HG03159 (cell line): ENCODE data around the gene ZNF260.
"Not testable (repeated sequence)": the region's sequence is repeated elsewhere in the genome, so short reads cannot be mapped to it uniquely, and the experiment has no call there.

Experiments used
- ATAC-seq: cut with Tn5 transposase; IDR thresholded peaks from one replicate; pipeline ENCODE4 v1.9.1; 2021; ENCODE audit warnings: mild to moderate bottlenecking, moderate library complexity; ENCODE audit not compliant: unreplicated experiment

The ZNF260 gene

DNA sequence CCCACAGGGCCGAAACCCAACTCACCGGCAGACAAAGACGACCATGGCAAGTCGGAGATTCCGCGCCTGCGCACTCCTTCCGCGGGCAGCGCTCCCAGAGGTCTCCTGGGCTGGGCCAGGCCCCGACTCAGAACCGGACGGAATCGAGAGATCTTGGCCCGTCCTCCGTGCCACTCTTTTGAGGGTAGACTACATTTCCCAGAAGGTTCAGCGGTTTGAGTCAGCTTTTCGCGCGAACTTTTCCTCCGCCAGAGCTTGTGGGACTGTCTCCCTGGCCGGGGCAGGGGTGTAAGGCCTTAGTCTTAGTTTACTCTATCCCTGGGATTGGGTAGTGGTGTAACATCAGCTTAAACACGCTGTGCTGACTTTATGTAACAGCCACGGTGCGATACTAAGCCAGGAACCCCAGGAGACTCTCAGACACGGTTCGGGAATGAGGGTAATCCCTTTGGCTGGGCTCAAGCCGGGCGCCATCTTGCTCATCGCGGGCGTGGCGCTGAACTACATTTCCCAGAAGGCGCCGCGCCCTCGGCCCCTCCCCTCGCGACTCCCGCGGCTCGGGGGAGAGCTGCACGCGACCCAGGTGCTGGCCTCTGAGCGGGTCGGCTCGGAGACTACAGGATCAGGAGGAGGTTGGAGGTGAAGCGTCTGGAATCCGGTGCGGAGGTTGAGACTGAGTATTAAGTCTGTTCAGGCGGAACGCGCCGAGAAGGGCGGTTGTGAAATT lies at the start of gene ZNF260:
Gene ZNF260 (minus strand): TSS at position 78 of the 727 bp plus-strand sequence. CDS start 13,033 bp downstream, outside the sequence.
- ATAC-seq = peak; percentile 82

DNA sequence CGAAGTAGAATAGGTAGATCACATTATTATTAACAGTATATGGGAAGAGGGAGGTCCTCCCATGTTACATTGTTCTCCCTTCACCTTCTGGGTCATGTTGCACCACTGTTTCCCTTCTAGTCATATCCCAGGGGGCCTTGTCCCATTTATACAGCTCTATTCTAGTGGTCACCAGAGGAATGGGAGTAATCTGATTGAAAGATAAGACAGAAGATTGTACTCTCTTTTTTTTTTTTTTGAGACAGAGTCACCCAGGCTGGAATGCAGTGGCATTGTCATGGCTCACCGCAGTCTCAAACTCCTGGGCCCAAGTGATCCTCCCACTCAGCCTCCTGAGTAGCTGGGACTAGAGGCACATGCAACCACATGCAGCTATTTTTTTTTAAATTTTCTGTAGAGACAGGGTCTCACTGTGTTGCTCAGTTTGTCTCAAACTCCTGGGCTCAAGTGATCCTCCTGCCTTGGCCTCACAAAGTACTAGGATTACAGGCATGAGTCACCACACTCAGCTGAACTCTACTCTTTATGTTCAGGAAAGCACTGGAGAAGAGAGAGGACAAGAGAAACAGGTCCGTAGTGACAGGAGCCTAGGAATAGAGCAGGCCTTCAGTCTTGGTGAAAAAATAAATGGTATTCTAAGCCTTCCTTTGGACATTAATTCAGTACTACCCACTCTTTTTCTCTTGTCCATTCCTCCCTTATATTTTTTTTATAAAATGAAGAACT lies 49.4 kb upstream of the ZNF260 start:
- no peak for ATAC-seq

DNA sequence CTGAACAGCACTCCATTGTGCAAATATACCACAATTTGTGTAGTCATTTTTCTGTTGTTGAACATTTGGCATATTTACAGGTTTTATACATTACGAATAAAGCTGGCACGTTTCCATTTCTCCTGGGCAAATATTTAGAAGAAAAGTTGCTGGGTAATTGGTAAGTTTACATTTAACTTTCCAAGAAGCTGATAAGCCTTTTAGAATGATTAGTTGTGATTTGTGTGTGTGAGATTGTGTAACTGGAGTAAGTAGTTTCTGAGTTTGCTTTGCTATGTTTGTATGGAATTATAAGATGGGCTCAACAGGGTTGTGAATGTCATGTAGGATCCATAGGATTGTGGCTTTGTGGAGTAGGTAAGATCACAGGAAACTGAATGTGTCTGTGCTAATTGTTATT lies 46.7 kb upstream of the ZNF260 start:
- no peak for ATAC-seq

DNA sequence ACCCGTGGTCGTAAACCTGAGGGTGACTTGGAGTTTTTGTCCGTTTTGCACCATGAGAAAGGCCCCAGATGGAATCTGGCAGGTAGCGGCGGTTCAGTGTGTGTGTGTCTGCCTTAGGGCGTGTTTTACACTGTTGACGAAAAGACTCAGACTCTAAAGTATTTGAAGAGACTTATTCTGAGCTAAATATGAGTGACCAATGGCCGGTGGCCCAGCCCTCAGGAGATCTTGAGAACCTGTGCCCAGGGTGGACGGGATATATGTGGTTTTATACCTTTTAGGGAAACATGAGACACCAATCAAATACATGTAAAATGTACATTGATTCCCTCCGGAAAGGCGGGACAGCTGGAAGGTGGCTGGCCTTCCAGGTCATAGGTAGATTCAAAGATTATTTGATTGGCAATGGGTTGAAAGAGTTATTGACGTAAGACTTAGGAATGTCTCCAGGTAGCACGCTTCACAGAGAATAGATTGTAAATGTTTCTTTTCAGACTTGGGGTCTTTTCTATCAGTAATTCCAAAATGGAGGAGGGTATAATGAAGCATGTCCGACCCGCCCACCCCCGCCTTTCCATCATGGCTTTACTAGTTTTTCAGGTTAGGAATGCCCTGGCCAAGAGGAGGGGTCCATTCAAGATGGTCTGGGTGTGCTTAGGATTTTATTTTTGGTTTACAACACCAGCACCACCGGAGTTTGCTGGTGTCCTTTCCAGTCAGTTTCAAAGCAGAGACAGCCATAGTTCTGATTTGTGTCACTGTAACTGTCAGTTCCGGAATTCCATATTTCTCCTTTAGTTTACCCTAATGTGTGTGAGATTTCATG lies 46.0 kb upstream of the ZNF260 start:
- no peak for ATAC-seq

DNA sequence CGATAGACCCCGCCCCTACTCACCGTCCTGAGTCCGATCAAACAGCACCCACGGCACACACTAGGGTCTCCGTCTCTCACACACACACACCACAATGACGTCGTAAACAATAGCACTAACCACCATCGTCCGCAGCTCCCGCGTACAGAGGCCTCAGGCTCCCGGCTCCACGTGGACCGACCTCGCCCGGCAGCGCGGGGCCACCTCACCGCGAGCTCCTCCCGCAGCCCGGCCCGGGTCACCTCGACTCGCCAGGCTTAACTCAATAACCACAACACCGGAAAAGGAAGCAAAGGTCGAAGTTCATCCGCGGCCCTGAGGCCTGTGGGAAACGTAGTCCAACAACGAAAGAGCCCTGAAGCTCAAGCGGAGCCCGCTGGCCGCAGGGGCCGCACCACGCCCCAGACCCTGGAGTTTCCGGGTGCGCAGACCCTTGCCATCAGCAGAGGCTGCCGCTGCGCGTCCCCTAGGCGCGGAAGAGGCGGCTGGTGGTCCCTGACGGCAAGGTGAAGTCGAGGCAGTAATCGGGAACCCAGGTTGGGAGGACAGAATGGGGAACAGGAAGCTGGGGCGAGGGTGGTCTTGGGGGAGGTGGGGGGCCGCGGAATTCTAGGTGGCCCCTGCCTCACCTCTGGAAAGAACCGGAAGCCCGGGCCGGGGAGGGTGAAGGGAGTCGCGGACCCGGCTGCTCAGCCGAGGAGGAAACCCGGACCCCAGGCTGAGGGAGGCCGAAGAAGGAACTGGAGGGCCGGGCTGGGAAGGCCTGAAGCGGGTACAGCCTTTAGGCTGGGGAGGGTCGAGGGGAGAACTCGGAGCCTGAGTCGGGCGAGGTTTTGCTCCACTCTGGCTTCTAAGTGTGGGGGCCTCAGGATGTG lies 45.2 kb upstream of the ZNF260 start, which contains the start of gene ZNF529:
Gene ZNF529 (minus strand): TSS at position 273 of the 875 bp plus-strand sequence. CDS start 946 bp downstream, outside the sequence.
- ATAC-seq = peak; percentile 91

DNA sequence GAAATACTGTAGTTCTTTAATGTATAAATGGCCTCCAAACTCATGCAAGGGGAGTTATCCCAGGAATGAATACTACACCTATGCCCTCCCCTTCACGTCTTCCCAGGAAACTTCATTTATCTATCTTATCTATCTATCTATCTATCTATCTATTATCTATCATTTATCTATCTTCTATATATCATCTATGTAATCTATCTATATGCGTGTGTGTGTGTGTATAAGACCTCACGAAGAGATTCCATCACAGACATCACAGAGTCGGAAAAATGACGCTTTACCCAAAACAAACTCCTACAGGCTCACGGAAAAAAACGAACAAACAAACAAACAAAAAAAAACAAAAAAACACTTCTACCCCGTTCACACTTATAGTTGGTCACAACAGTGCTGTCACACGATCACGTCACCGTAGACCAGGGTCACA lies 44.5 kb upstream of the ZNF260 start:
- ATAC-seq = no peak

DNA sequence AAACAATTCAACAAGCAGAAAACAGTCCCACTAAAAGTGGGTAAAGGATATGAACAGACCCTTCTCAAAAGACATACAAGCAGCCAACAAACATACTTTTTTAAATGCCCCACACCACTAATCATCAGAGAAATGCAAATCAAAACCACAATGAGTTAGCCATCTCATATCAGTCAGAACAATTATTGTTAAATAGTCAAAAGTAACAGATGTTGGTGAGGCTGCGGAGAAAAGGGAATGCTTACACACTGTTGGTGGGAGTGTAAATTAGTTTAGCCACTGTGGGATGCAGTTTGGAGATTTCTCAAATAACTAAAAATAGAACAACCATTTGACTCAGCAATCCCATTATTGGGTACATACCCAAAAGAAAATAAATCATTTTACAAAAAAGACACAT lies 36.3 kb upstream of the ZNF260 start:
- no peak for ATAC-seq

DNA sequence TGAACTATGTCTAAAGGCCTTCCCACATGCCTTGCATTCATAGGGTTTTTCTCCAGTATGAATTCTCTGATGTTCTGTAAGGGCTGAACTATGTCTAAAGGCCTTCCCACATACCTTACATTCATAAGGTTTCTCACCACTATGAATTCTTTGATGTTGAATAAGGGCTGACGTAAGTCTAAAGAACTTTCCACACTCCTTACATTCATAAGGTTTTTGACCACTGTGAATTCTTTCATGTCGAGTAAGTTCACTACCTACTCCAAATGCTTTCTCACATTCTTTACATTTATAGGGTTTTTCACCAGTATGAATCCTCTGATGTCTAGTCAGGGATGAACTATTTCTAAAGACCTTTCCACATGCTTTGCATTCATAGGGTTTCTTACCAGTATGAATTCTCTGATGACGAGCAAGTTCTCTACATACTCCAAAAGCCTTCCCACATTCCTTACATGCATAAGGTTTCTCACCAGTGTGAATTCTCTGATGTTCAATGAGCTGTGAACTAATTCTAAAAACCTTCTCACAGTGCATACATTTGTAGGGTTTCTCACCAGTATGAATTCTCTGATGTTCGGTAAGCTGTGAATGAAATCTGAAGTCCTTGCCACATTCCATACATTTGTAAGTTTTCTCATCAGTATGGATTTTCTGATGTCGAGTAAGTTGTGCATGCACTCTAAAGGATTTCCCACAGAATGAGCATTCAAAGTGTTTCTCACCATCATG lies 19.1 kb upstream of the ZNF260 start:
- ATAC-seq = no peak

DNA sequence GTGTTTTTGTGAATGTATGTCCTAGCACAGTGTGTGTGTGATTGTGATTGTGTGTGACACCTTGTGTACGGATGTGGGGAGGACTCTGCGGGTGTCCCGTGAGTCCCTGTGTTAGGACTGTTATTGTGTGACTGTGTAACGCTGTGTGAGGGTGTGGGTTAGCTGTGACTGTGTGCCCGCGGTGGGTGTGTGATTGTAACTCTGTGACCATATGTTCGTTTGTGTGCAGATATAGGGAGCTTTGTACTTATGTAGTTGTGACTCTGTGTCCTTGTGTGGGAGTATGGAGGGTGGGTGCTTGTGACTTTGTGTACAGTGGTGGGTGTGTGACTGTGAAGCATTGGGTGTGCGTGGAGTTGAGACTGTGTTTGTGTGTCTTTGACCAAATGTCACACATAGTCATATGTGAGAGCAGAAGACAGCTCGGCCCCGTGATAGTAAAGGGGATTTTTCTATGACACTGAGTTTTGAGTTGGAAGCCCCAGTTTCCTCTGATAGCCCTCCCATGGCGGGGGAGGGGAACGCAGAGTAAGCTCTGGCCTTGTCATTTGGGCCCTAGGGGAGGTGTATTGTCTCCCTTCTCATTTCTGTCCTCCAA lies 949 bp upstream of the ZNF260 start:
- peak; percentile 19 for ATAC-seq

DNA sequence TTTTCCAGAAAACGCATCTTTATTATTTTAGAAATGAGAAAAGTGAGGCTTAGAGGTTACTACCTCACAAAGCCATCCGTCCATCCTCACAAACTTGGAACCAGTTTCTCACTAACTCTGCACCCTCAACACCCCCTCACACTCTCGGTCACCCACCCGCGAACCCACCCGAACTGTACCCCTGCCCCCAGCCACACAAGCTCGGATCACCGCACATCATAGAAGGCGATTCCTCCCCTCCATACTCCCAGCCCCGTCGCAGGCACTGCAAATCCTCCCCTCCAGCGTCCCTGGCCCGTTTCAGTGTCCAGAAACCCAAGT lies 238 bp downstream of the ZNF260 start:
- ATAC-seq = no peak

DNA sequence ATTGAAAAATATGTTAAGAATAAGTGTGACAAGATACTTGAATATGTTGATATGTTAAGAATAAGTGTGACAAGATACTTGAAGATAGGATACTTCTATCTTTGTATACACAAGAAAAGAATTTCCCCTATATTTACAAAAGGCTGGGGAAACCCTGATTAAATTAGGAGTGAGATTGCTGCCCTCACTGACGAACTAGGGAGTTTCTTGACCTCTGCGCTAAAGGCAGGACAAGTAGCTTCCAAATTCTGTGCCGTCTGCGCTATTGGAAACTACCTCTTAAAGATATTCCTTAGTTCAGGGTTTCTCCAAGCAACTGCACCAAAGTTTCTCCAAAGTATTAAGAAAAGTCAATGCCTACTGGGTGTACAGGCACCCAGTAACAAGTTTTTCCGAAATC lies 730 bp downstream of the ZNF260 start:
- no peak for ATAC-seq

DNA sequence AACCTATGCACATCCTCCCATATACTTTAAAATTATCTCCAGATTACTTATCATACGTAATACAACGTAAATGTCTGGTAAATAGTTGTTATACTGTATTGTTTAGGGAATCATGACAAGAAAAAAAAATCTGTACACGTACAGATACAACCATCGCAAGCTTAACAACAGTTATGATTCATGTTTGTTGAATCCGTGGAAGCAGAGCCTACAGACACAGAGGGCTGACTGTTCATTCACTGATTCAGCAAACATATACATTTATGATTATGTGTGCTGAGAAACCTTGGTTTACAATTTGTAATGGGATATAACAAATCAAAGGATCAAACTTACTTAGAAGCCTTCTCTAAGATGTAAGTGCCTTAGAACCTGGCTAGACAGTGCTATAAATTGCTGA lies 1.5 kb downstream of the ZNF260 start:
- ATAC-seq = no peak

DNA sequence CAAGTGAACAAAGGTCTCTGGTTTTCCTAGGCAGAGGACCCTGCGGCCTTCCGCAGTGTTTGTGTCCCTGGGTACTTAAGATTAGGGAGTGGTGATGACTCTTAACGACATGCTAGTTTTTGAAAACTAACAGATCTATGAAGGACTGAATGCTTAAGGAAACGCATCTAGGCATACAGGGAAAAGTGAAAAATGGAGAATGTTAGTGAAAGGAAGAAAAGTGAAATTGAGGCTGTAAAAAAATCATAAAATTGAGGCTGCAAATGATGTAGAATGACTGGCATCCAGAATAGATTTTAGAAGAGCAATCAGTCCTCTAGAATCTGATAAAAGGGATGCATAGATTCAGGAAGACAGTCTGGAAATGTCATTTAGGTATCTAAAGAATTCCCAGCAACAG lies 3.5 kb downstream of the ZNF260 start:
- no peak for ATAC-seq

DNA sequence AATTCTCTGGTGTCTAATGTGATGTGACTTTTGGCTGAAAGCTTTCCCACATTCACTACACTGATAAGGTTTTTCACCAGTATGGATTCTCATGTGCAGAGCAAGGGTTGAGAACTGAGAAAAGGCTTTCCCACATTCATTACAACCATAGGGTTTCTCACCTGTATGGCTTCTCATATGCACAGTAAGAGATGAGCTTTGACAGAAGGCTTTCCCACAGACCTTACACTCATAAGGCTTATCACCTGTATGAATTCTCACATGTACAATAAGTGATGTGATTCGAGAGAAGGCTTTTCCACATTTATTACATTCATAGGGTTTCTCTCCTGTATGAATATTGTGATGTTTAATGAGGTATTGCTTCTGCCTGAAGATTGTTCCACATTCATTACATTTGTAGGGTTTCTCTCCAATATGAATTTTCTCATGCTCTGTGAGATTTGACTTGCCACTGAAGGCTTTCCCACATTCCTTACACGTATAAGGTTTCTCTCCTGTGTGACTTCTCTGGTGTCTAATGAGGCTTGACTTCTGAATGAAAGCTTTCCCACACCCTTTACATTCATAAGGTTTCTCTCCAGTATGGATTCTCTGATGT lies 14.0 kb downstream of the ZNF260 start:
- no peak for ATAC-seq

DNA sequence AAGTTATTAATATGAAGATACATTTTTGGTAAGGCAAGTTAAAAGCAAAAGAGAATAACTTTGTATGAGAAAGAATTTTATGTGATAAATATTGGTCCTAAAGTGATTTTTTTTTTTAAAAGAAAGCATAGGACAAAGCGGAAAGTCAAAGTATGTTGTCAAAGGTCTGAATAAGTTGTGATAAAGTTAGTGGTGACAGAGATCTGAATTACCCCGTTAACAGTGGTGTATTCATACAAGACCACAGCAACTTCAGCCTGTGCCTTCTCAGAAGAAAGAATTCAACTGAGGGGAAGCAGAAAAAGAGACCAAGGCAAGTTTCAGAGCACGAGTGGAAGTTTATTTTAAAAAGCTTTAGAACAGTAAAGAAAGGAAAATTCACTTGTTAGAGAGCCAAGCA lies 19.7 kb downstream of the ZNF260 start:
- no peak for ATAC-seq

DNA sequence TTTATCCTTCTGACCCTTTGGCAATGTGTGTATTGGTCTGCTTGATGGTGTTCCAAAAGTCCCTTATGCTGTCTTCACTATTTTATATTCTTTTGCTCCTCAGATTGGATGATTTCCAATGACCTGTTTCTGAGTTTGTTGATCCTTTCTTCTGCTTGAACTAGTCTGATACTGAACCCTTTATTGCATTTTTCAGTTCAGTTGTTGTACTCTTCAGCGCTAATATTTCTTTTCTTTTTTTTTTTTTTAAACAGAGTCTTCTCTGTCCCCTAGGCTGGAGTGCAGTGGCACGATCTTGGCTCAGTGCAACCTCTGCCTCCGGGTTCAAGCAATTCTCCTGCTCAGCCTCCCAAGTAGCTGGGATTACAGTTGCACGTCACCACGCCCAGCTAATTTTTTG lies 26.1 kb downstream of the ZNF260 start:
- no peak for ATAC-seq

DNA sequence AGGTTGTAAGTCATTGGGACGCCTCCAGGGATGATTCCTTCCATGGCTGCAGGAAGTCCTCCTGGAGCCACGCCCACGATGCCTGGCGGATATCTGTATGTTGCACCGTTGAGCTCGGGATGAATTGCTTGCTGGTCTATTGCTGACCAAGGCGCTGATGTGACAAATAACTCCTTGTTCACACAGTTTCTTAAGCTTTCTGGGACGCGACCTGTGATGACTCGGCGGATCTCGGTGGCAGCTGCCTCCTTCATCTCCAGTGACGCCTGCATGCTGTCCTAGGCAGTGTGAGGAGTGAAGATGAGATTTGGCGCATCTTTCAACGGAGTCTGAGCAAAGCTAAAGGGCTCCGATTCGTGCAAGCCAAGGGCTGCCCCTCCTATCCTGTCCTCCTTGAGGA lies 31.1 kb downstream of the ZNF260 start:
- no peak for ATAC-seq

DNA sequence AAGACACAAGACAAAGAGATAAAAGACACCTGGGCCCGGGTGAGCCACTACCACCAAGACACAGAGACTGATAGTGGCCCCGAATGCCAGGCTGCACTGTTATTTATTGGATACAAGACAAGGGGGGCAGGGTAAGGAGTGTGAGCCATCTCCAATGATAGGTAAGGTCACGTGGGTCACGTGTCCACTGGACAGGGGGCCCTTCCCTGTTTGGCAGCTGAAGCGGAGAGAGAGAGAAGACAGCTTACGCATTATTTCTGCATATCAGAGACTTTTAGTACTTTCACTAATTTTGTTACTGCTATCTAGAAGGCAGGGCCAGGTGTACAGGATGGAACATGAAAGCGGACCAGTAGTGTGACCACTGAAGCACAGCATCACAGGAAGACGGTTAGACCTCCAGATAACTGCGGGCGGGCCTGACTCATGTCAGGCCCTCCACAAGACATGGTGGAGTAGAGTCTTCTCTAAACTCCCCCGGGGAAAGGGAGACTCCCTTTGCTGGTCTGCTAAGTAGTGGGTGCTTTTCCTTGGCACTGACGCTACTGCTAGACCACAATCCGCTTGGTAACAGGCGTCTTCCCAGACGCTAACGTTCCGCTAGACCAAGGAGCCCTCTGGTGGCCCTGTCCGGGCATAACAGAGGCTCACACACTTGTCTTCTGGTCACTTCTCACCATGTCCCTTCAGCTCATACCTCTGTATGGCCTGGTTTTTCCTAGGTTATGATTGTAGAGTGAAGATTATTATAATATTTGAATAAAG lies 35.2 kb downstream of the ZNF260 start:
- not testable (repeated sequence) for ATAC-seq
